Fibroblast of mammary gland (primary cell): ENCODE data around the gene LRP1B.

ENCODE experiments used
- DNase-seq: peaks from one replicate; pipeline ENCODE4 v3.0.0-alpha.2; 2010; ENCODE audit warnings: low read depth
- H3K4me3 ChIP-seq: 2 replicates; pipeline ENCODE4 v1.5.1; 2011; ENCODE audit warnings: low read depth, mild to moderate bottlenecking, low read length, moderate library complexity; ENCODE audit not compliant: control insufficient read depth
- TF ChIP-seq, protein P1 (sequence below): conservative IDR thresholded peaks from 2 replicates; pipeline ENCODE4 v1.5.1; 2011; ENCODE audit warnings: low read depth, low read length, inconsistent platforms; ENCODE audit not compliant: control insufficient read depth, insufficient read depth

LRP1B gene

GRCh38 chr2:141959941-141960340, 170.9 kb downstream of the LRP1B start:
- TF ChIP-seq, protein P1, sequence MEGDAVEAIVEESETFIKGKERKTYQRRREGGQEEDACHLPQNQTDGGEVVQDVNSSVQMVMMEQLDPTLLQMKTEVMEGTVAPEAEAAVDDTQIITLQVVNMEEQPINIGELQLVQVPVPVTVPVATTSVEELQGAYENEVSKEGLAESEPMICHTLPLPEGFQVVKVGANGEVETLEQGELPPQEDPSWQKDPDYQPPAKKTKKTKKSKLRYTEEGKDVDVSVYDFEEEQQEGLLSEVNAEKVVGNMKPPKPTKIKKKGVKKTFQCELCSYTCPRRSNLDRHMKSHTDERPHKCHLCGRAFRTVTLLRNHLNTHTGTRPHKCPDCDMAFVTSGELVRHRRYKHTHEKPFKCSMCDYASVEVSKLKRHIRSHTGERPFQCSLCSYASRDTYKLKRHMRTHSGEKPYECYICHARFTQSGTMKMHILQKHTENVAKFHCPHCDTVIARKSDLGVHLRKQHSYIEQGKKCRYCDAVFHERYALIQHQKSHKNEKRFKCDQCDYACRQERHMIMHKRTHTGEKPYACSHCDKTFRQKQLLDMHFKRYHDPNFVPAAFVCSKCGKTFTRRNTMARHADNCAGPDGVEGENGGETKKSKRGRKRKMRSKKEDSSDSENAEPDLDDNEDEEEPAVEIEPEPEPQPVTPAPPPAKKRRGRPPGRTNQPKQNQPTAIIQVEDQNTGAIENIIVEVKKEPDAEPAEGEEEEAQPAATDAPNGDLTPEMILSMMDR = no peak
- no peak for DNase-seq
- no peak overlapping the region for H3K4me3 ChIP-seq

DNA sequence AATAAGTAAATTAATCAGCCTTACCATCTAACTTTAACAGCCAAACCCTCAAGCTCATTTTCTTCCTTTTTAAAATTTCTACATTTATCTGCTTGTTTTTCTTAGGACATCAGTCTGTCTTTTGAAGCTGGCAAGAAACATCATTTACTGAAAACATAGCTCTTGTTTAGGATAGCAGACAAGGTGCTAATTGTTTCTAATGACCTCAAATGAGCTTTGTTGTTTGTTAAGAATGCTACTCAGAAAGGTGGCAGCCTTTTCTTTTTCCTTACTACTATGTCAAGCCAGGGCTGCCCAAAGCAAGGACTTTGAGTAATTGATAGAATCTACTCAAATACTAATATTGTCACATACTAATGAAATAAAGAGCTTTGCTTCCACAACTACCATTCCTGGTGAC, 171.8 kb downstream of the LRP1B start:
- TF ChIP-seq, protein P1 = no peak
- H3K4me3 ChIP-seq = no peak overlapping the region
- DNase-seq = no peak

DNA sequence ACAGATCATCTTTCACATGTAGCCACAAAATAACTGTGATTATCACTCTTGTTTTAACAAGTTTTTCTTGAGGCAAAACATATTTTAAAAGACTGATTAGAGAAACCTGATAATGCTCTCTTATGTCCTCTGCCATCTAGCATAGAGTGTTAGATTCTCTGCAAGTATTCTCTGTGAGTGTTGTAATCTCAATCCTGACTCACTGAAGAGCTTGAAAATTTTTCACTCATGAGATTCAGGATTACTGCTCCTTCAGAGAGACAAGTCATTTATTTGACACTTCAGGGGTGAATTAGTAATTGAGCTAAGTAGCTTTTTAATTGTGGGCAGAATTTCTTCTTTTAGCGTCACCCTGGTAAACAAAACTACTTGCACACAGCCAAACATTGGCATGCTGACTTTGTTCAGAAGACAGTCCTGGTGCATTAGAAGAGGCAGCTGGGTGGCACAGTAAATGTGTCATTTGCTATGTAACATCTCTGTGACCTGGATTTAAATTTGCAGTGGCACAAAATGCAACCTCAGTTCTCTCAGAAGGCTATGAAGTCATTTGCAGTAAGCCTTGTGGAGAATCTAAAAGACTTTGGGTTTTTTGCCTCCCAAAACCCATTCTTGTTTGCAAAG, 172.9 kb downstream of the LRP1B start:
- no peak for DNase-seq

DNA sequence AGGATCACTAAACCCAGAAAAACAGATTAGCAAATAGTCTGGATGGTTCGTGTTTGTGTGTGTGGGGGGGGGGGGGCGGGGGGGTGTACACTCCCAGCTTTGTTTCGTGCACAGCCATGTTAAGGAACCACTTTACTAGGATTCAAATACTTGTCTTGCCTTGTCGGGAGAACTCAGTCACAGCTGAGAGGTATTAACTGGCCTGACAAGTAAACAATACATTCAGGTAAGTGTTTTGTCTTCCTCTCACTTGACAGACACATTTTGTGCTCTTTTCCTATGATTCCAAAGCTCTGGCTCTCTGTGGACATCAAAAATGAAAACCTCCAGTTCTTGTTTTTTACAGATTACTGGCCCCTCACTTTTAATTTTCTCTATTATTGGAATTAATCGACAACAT, 173.5 kb downstream of the LRP1B start:
- TF ChIP-seq, protein P1 = no peak
- DNase-seq = no peak
- no peak overlapping the region for H3K4me3 ChIP-seq

More for the DNA sequence above, 172.9 kb downstream of the LRP1B start:
- TF ChIP-seq, protein P1 = no peak
- H3K4me3 ChIP-seq = no peak overlapping the region

GRCh38 chr2:141947396-141948114, 183.3 kb downstream of the LRP1B start:
- H3K4me3 ChIP-seq = no peak overlapping the region
- DNase-seq = no peak

DNA sequence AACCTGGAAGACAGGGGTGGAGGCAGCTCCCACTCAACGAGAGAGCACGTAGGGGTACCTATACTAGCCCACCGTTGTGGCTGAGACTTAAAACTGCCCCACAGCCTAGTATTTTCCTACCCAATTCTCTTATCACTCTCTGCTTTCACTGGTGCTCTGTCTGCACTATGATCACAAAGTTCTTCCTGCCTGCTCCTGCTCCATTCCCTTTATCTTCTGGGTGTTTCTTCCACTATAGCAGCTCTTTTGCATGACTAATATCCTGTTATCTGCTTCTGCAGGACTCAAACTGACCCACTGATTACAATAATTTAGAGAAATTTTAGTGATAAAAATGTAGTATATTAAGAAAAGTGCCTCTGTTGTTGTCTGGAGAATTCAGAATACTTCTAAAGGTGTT, 184.8 kb downstream of the LRP1B start:
- TF ChIP-seq, protein P1 = no peak
- H3K4me3 ChIP-seq = no peak overlapping the region
- no peak for DNase-seq

More at GRCh38 chr2:141947396-141948114, 183.3 kb downstream of the LRP1B start:
- TF ChIP-seq, protein P1 = no peak
